ENCODE measurements around the gene AMPD3.

DNA sequence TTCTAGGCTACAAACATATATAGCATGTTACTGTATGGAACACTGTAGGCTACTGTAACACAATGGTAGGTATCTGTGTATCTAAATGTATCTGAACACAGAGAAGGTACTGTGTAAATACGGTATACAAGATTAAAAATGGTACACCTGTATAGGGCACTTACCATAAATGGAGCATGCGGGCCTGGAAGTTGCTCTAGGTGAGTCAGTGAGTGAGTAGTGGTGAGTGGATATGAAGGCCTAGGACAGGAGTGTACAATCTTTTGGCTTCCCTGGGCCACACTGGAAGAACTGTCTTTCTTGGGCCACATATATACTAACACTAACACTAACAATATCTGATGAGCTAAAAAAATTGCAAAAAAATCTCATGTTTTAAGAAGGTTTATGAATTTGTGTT lies 64.6 kb downstream of the AMPD3 start:
- TF ChIP-seq, protein P1, sequence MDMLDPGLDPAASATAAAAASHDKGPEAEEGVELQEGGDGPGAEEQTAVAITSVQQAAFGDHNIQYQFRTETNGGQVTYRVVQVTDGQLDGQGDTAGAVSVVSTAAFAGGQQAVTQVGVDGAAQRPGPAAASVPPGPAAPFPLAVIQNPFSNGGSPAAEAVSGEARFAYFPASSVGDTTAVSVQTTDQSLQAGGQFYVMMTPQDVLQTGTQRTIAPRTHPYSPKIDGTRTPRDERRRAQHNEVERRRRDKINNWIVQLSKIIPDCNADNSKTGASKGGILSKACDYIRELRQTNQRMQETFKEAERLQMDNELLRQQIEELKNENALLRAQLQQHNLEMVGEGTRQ (IDR thresholded peaks at IDR 0.05; ENCODE audit: borderline replicate concordance, low read depth, low read length): no peak
- no peak for TF ChIP-seq POLR2AphosphoS5 (IDR thresholded peaks at IDR 0.05; ENCODE audit: low read depth, low read length)
- TF ChIP-seq NRF1 (IDR thresholded peaks at IDR 0.05; ENCODE audit: low read depth, low read length): no peak
- no peak for TF ChIP-seq RXRA (IDR thresholded peaks at IDR 0.05; ENCODE audit: borderline replicate concordance, low read depth)
- TF ChIP-seq, protein P2, sequence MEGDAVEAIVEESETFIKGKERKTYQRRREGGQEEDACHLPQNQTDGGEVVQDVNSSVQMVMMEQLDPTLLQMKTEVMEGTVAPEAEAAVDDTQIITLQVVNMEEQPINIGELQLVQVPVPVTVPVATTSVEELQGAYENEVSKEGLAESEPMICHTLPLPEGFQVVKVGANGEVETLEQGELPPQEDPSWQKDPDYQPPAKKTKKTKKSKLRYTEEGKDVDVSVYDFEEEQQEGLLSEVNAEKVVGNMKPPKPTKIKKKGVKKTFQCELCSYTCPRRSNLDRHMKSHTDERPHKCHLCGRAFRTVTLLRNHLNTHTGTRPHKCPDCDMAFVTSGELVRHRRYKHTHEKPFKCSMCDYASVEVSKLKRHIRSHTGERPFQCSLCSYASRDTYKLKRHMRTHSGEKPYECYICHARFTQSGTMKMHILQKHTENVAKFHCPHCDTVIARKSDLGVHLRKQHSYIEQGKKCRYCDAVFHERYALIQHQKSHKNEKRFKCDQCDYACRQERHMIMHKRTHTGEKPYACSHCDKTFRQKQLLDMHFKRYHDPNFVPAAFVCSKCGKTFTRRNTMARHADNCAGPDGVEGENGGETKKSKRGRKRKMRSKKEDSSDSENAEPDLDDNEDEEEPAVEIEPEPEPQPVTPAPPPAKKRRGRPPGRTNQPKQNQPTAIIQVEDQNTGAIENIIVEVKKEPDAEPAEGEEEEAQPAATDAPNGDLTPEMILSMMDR (IDR thresholded peaks at IDR 0.05): no peak
- TF ChIP-seq, protein P3, sequence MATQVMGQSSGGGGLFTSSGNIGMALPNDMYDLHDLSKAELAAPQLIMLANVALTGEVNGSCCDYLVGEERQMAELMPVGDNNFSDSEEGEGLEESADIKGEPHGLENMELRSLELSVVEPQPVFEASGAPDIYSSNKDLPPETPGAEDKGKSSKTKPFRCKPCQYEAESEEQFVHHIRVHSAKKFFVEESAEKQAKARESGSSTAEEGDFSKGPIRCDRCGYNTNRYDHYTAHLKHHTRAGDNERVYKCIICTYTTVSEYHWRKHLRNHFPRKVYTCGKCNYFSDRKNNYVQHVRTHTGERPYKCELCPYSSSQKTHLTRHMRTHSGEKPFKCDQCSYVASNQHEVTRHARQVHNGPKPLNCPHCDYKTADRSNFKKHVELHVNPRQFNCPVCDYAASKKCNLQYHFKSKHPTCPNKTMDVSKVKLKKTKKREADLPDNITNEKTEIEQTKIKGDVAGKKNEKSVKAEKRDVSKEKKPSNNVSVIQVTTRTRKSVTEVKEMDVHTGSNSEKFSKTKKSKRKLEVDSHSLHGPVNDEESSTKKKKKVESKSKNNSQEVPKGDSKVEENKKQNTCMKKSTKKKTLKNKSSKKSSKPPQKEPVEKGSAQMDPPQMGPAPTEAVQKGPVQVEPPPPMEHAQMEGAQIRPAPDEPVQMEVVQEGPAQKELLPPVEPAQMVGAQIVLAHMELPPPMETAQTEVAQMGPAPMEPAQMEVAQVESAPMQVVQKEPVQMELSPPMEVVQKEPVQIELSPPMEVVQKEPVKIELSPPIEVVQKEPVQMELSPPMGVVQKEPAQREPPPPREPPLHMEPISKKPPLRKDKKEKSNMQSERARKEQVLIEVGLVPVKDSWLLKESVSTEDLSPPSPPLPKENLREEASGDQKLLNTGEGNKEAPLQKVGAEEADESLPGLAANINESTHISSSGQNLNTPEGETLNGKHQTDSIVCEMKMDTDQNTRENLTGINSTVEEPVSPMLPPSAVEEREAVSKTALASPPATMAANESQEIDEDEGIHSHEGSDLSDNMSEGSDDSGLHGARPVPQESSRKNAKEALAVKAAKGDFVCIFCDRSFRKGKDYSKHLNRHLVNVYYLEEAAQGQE (IDR thresholded peaks at IDR 0.05; ENCODE audit: low read depth, low read length): no peak
- no peak for TF ChIP-seq GATA2 (CRISPR knock-in tag; IDR thresholded peaks at IDR 0.05)
- no peak for TF ChIP-seq EP300 (IDR thresholded peaks at IDR 0.05; ENCODE audit: borderline replicate concordance in 1 of 2, low read depth in 1 of 2, low read length in 1 of 2)
- no peak for TF ChIP-seq RFX5 (IDR thresholded peaks at IDR 0.05; ENCODE audit: low read length)
- no peak for TF ChIP-seq SMC3 (IDR thresholded peaks at IDR 0.05; ENCODE audit: low read depth, low read length)
- no peak for TF ChIP-seq JUND (IDR thresholded peaks at IDR 0.05)
